GM18519 (cell line): ENCODE measurements around the gene PALS1.
A peak's percentile ranks its signal among the peaks of the same experiment; 100 is the strongest.

Experiments used
- ATAC-seq: cut with Tn5 transposase; IDR thresholded peaks from one replicate; pipeline ENCODE4 v1.9.1; 2021; ENCODE audit warnings: mild to moderate bottlenecking, moderate library complexity; ENCODE audit not compliant: unreplicated experiment, low FRiP score

PALS1 gene

GRCh38 chr14:67241411-67242167, at the start of gene PALS1:
TSS of gene PALS1 (plus strand) at chr14:67241435. CDS start at chr14:67279171, 37,736 bp downstream.
- peak; percentile 30 for ATAC-seq

GRCh38 chr14:67191768-67192290, 49.4 kb upstream of the PALS1 start:
- ATAC-seq, result no peak

GRCh38 chr14:67192366-67192765, 48.9 kb upstream of the PALS1 start:
- no peak for ATAC-seq

GRCh38 chr14:67195279-67195678, 46.0 kb upstream of the PALS1 start:
- no peak for ATAC-seq

- no peak for ATAC-seq
These were observed 42.2 kb upstream of the PALS1 start for GRCh38 chr14:67199016-67199415.

GRCh38 chr14:67207810-67208209, 33.4 kb upstream of the PALS1 start:
- no peak for ATAC-seq

GRCh38 chr14:67218126-67218525, 23.1 kb upstream of the PALS1 start:
- ATAC-seq, result no peak

GRCh38 chr14:67221248-67221981, 19.8 kb upstream of the PALS1 start:
- no peak for ATAC-seq

GRCh38 chr14:67221982-67222328, 19.3 kb upstream of the PALS1 start:
- ATAC-seq, result no peak

GRCh38 chr14:67225523-67225922, 15.7 kb upstream of the PALS1 start:
- ATAC-seq, result no peak

- ATAC-seq, result no peak
These were observed 12.8 kb upstream of the PALS1 start for GRCh38 chr14:67228325-67228984.

GRCh38 chr14:67232066-67232465, 9.2 kb upstream of the PALS1 start:
- no peak for ATAC-seq

- ATAC-seq, result no peak
These were observed 8.6 kb upstream of the PALS1 start for GRCh38 chr14:67232621-67233020.

GRCh38 chr14:67237591-67237990, 3.6 kb upstream of the PALS1 start:
- no peak for ATAC-seq

GRCh38 chr14:67239582-67239981, 1.7 kb upstream of the PALS1 start:
- no peak for ATAC-seq

GRCh38 chr14:67240168-67240932, 885 bp upstream of the PALS1 start:
- ATAC-seq, result no peak

- ATAC-seq, result peak; percentile 82
These were observed 241 bp upstream of the PALS1 start for GRCh38 chr14:67240978-67241410.

- no peak for ATAC-seq
These were observed 859 bp downstream of the PALS1 start for GRCh38 chr14:67242168-67242420.

- no peak for ATAC-seq
These were observed 3.9 kb downstream of the PALS1 start for GRCh38 chr14:67245104-67245503.

GRCh38 chr14:67251573-67252226, 10.5 kb downstream of the PALS1 start:
- no peak for ATAC-seq
